Panc1 (cell line): ENCODE measurements around the gene MACROD2. TPM values are rescaled to one million over a fixed set of nuclear protein-coding genes. Genes with fewer than 3 reads are reported as not detected.

Source experiments
- ATAC-seq: fragments of 200-7000 bp; cut with Tn5 transposase; 2 replicates; pipeline ENCODE4 v1.9.1; 2020; ENCODE audit warnings: mild to moderate bottlenecking, moderate library complexity
- BruUV-seq: library from RNA; stranded (reverse); fragments of 400-500 nt; replicated peaks from 2 replicates; lab custom pipeline; 2021; lab: Mats Ljungman, UMichigan
- CTCF ChIA-PET: fragments of 300-600 bp; sonication (Branson Sonifier 250); formaldehyde crosslinking; loops from one replicate; lab custom pipeline; 2022; ENCODE audit warnings: antibody characterized with exemption; lab: Charles Lee
- POLR2A ChIA-PET: fragments of 300-600 bp; sonication (Branson Sonifier 250); formaldehyde crosslinking; loops from one replicate; lab custom pipeline; 2022; ENCODE audit warnings: antibody characterized with exemption; lab: Charles Lee
- DNase-seq: peaks from one replicate; pipeline ENCODE4 v3.0.0-alpha.2; 2010; ENCODE audit warnings: low read depth, low spot score
- H3K27ac ChIP-seq: 2 replicates; pipeline ENCODE4 v1.5.1; 2011; ENCODE audit warnings: mild to moderate bottlenecking, low read length, inconsistent platforms
- H3K27me3 ChIP-seq: fragments of 200-500 bp; sonication (Bioruptor generic); 2 replicates; pipeline ENCODE4 v1.6.0; 2014; ENCODE audit warnings: low read length, inconsistent platforms; ENCODE audit not compliant: control insufficient read depth, insufficient read depth
- H3K36me3 ChIP-seq: fragments of 200-500 bp; sonication (Bioruptor generic); 2 replicates; pipeline ENCODE4 v1.5.1; 2014; ENCODE audit warnings: inconsistent platforms, mild to moderate bottlenecking, low read length, moderate library complexity; ENCODE audit not compliant: control insufficient read depth, insufficient read depth
- H3K4me1 ChIP-seq: 2 replicates; pipeline ENCODE4 v1.5.1; 2011; ENCODE audit warnings: inconsistent platforms, mild to moderate bottlenecking, low read length, moderate library complexity; ENCODE audit not compliant: control insufficient read depth, insufficient read depth
- H3K4me3 ChIP-seq, 2 experiments: 2 replicates each; pipeline ENCODE4 v1.5.1; 2011 to 2012; ENCODE audit warnings: low read depth in 2 of 2, low read length in 2 of 2, mild to moderate bottlenecking in 2 of 2, inconsistent platforms in 1 of 2, moderate library complexity in 1 of 2
- H3K9me3 ChIP-seq: fragments of 200-500 bp; sonication (Bioruptor generic); 2 replicates; pipeline ENCODE4 v1.5.1; 2014; ENCODE audit warnings: low read depth, mild to moderate bottlenecking, inconsistent platforms, low read length, moderate library complexity; ENCODE audit not compliant: control insufficient read depth, insufficient read depth
- POLR2AphosphoS5 ChIP-seq: IDR thresholded peaks from 2 replicates; pipeline ENCODE4 v1.6.1; 2012; ENCODE audit warnings: mild to moderate bottlenecking, low read depth, low read length, moderate library complexity
- SIN3A ChIP-seq: IDR thresholded peaks from 2 replicates; pipeline ENCODE4 v1.6.1; 2012; ENCODE audit warnings: low read depth, mild to moderate bottlenecking, low read length, moderate library complexity, borderline replicate concordance; ENCODE audit not compliant: insufficient read depth
- TCF7L2 ChIP-seq: IDR thresholded peaks from 2 replicates; pipeline ENCODE4 v1.6.1; 2011; ENCODE audit warnings: mild to moderate bottlenecking, low read depth, low read length, inconsistent platforms
- in situ Hi-C: cut with HindIII; loops from 2 replicates; pipeline ENCODE4 v1.10.0; 2016; ENCODE audit warnings: low sequenced_read_pairs, low pct_unique_long_range_greater_than_20kb
- intact Hi-C: fragments of 100-400 bp; cut with micrococcal nuclease; formaldehyde crosslinking; loops from one replicate; pipeline ENCODE4 v1.10.0; 2022; ENCODE audit not compliant: unreplicated experiment
- total RNA-seq: library from RNA; stranded (reverse); gene quantifications from one replicate; pipeline ENCODE4 v1.2.1, GENCODE V29; 2021; ENCODE audit not compliant: unreplicated experiment
- TF ChIP-seq, protein P1 (sequence below), 2 experiments: IDR thresholded peaks; 2 replicates each; pipeline ENCODE4 v1.6.1; 2011 to 2012; ENCODE audit warnings: low read depth in 2 of 2, control low read depth in 1 of 2, low read length in 1 of 2, mild to moderate bottlenecking in 1 of 2, moderate library complexity in 1 of 2; ENCODE audit not compliant: insufficient read depth in 1 of 2
- TF ChIP-seq, protein P2 (sequence below): fragments of 450-650 bp; IDR thresholded peaks from 2 replicates; pipeline ENCODE4 v1.5.1; 2017; ENCODE audit warnings: mild to moderate bottlenecking

The MACROD2 gene
- total RNA-seq, 1 experiment from 2014 or later, result 1.2 TPM

DNA sequence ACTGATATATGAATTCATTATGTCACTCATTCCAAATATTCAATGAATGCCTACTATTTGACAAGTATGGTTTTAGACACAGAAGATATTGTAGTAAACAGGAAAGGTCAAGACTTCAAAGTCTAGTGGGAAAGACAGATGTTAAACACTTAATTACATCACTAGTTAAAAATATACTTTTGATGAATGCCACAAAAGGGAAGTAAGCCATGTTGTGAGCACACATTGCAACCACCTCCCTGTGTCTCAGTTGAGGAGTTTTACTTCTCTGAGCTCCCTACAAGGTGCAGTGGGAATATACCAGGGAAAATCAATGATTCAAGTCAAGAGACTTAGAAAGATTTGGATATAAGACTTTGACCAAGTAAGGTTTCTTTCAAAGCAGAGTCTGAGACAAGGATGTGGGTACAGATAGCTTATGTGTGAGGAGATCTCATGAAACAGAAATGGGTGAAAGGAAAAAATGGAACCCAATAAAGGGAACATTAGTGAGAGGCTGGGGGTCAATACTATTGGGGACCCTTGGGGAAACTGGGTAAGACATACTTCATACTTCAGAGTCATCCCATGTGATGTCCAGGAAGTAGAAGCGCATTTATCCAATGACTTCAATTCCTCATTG lies 2074.2 kb downstream of the MACROD2 start:
- H3K36me3 ChIP-seq, result no peaks in the 10 kb centered on the region
- POLR2A ChIA-PET, result no interaction called here
- H3K9me3 ChIP-seq, result no peaks in the 10 kb centered on the region
- H3K27ac ChIP-seq, result no peak overlapping the region
- no peaks in the 10 kb centered on the region for H3K4me1 ChIP-seq
- intact Hi-C loops (no loop called here), in situ Hi-C loops (no loop called here)
- TF ChIP-seq SIN3A (no peak), POLR2AphosphoS5 (no peak), TCF7L2 (no peak)
- TF ChIP-seq, protein P1, sequence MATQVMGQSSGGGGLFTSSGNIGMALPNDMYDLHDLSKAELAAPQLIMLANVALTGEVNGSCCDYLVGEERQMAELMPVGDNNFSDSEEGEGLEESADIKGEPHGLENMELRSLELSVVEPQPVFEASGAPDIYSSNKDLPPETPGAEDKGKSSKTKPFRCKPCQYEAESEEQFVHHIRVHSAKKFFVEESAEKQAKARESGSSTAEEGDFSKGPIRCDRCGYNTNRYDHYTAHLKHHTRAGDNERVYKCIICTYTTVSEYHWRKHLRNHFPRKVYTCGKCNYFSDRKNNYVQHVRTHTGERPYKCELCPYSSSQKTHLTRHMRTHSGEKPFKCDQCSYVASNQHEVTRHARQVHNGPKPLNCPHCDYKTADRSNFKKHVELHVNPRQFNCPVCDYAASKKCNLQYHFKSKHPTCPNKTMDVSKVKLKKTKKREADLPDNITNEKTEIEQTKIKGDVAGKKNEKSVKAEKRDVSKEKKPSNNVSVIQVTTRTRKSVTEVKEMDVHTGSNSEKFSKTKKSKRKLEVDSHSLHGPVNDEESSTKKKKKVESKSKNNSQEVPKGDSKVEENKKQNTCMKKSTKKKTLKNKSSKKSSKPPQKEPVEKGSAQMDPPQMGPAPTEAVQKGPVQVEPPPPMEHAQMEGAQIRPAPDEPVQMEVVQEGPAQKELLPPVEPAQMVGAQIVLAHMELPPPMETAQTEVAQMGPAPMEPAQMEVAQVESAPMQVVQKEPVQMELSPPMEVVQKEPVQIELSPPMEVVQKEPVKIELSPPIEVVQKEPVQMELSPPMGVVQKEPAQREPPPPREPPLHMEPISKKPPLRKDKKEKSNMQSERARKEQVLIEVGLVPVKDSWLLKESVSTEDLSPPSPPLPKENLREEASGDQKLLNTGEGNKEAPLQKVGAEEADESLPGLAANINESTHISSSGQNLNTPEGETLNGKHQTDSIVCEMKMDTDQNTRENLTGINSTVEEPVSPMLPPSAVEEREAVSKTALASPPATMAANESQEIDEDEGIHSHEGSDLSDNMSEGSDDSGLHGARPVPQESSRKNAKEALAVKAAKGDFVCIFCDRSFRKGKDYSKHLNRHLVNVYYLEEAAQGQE (IDR thresholded peaks at IDR 0.05; ENCODE audit: insufficient read depth in 1 of 2, low read depth in 2 of 2, low read length in 1 of 2), result no peak
- TF ChIP-seq, protein P2, sequence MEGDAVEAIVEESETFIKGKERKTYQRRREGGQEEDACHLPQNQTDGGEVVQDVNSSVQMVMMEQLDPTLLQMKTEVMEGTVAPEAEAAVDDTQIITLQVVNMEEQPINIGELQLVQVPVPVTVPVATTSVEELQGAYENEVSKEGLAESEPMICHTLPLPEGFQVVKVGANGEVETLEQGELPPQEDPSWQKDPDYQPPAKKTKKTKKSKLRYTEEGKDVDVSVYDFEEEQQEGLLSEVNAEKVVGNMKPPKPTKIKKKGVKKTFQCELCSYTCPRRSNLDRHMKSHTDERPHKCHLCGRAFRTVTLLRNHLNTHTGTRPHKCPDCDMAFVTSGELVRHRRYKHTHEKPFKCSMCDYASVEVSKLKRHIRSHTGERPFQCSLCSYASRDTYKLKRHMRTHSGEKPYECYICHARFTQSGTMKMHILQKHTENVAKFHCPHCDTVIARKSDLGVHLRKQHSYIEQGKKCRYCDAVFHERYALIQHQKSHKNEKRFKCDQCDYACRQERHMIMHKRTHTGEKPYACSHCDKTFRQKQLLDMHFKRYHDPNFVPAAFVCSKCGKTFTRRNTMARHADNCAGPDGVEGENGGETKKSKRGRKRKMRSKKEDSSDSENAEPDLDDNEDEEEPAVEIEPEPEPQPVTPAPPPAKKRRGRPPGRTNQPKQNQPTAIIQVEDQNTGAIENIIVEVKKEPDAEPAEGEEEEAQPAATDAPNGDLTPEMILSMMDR, result no peak
- H3K4me3 ChIP-seq, result no peak overlapping the region
- no peak for ATAC-seq
- no TSS peak for BruUV-seq
- CTCF ChIA-PET, result no interaction called here
- H3K27me3 ChIP-seq, result no peaks in the 10 kb centered on the region
- no peak for DNase-seq

DNA sequence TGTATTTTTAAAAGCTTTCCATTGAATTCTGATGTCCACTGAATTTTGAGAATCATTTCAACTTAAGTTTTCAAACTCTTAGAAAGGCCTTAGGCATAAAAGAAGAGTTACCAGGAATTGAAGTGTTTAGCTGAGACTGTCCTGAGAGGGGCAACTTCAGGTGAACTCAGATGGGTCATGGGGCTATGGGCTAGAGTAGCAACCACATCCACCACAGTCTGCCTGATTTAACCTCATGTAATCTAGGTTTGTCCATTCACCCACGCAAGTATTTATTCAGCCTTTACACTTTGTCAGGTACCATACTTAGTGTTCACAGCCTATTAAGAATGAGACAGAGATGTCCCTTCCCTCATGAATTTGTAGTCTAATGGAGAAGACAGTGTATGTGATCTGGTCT lies 2076.9 kb downstream of the MACROD2 start:
- ATAC-seq, result no peak
- no TSS peak for BruUV-seq
- POLR2A ChIA-PET, result no interaction called here
- intact Hi-C loops (no loop called here), in situ Hi-C loops (no loop called here)
- Histone ChIP-seq H3K27me3 (no peaks in the 10 kb centered on the region), H3K36me3 (no peaks in the 10 kb centered on the region), H3K9me3 (no peaks in the 10 kb centered on the region), H3K4me1 (no peaks in the 10 kb centered on the region; the same call in 1 of the 2 replicates), H3K27ac (no peak overlapping the region), H3K4me3 (no peak overlapping the region)
- TF ChIP-seq TCF7L2 (no peak), POLR2AphosphoS5 (no peak)
- TF ChIP-seq, protein P1 (IDR thresholded peaks at IDR 0.05; ENCODE audit: insufficient read depth in 1 of 2, low read depth in 2 of 2, low read length in 1 of 2), result no peak
- TF ChIP-seq, protein P2, result no peak
- DNase-seq, result no peak
- CTCF ChIA-PET, result no interaction called here
